HepG2 (cell line): ENCODE results near the gene DLG4. TPM values are rescaled to one million over a fixed set of nuclear protein-coding genes. Genes with fewer than 3 reads are reported as not detected.

Experiments
- ARID2 ChIP-seq: sonication (generic); formaldehyde crosslinking; IDR thresholded peaks from 2 replicates; pipeline ENCODE4 v1.8.1; 2022; ENCODE audit warnings: mild to moderate bottlenecking, missing genetic modification reagents, borderline replicate concordance
- ATF2 ChIP-seq: sonication (generic); formaldehyde crosslinking; IDR thresholded peaks from 2 replicates; pipeline ENCODE4 v1.4.0; 2020; ENCODE audit warnings: missing genetic modification reagents
- EED ChIP-seq: sonication (generic); formaldehyde crosslinking; IDR thresholded peaks from 2 replicates; pipeline ENCODE4 v1.5.0; 2020; ENCODE audit warnings: mild to moderate bottlenecking, missing genetic modification reagents
- HNRNPL ChIP-seq: fragments of 200-400 bp; formaldehyde crosslinking; IDR thresholded peaks from 2 replicates; pipeline ENCODE4 v1.6.1; 2017; ENCODE audit warnings: mild to moderate bottlenecking, low read depth, low read length
- KAT7 ChIP-seq: IDR thresholded peaks from 2 replicates; pipeline ENCODE4 v1.6.1; 2018; ENCODE audit warnings: borderline replicate concordance, missing compliant biosample characterization
- KDM2A ChIP-seq: sonication (generic); formaldehyde crosslinking; IDR thresholded peaks from 2 replicates; pipeline ENCODE4 v1.4.0; 2020; ENCODE audit warnings: low read depth, missing genetic modification reagents, borderline replicate concordance
- KDM5B ChIP-seq: sonication (generic); formaldehyde crosslinking; IDR thresholded peaks from 2 replicates; pipeline ENCODE4 v1.4.0; 2020; ENCODE audit warnings: missing genetic modification reagents, mild to moderate bottlenecking, borderline replicate concordance
- MYNN ChIP-seq: sonication (generic); formaldehyde crosslinking; IDR thresholded peaks from 2 replicates; pipeline ENCODE4 v1.4.0; 2020; ENCODE audit warnings: mild to moderate bottlenecking, low read depth, missing genetic modification reagents
- PTBP1 ChIP-seq: fragments of 200-400 bp; formaldehyde crosslinking; IDR thresholded peaks from 2 replicates; pipeline ENCODE4 v1.6.1; 2018; ENCODE audit warnings: low read length, low read depth; ENCODE audit not compliant: poor library complexity, severe bottlenecking
- SAP130 ChIP-seq: IDR thresholded peaks from 2 replicates; pipeline ENCODE4 v1.6.1; 2016; ENCODE audit warnings: low read depth
- TMF1 ChIP-seq: sonication (generic); formaldehyde crosslinking; IDR thresholded peaks from 2 replicates; pipeline ENCODE4 v1.8.1; 2022; ENCODE audit warnings: low read depth, missing genetic modification reagents
- YEATS4 ChIP-seq: sonication (generic); formaldehyde crosslinking; IDR thresholded peaks from 2 replicates; pipeline ENCODE4 v1.4.0; 2020; ENCODE audit warnings: missing genetic modification reagents, borderline replicate concordance
- ZBTB20 ChIP-seq: sonication (generic); formaldehyde crosslinking; IDR thresholded peaks from 2 replicates; pipeline ENCODE4 v1.8.1; 2023; ENCODE audit warnings: missing genetic modification reagents, low read depth, mild to moderate bottlenecking, borderline replicate concordance
- ZNF446 ChIP-seq: sonication (generic); formaldehyde crosslinking; IDR thresholded peaks from 2 replicates; pipeline ENCODE4 v1.5.0; 2020; ENCODE audit warnings: mild to moderate bottlenecking, missing genetic modification reagents
- ZNF468 ChIP-seq: sonication (generic); formaldehyde crosslinking; IDR thresholded peaks from 2 replicates; pipeline ENCODE4 v1.8.0; 2022; ENCODE audit warnings: mild to moderate bottlenecking, moderate library complexity, missing genetic modification reagents
- ZNF678 ChIP-seq: sonication (generic); formaldehyde crosslinking; IDR thresholded peaks from 2 replicates; pipeline ENCODE4 v1.4.0; 2020; ENCODE audit warnings: mild to moderate bottlenecking, missing genetic modification reagents
- ZNF720 ChIP-seq: sonication (generic); formaldehyde crosslinking; IDR thresholded peaks from 2 replicates; pipeline ENCODE4 v1.4.0; 2020; ENCODE audit warnings: missing genetic modification reagents
- polyA plus RNA-seq, 8 experiments: library from polyadenylated mRNA; depleted of rRNA in 3 of 8; stranded (reverse) in 7 of 8; unstranded in 1 of 8; fragments of >200 nt; fragmentation: Illumina TruSeq in 4 of 8; extraction: Trizol in 4 of 8; gene quantifications; 2 replicates each; pipeline versions ENCODE4 v1.2.1 to v1.2.3, GENCODE V29; 2011 to 2016; ENCODE audit warnings: low read depth in 4 of 8, missing spikeins in 1 of 8, mixed read lengths in 1 of 8; ENCODE audit not compliant: insufficient read depth in 1 of 8
- total RNA-seq, 5 experiments: library from RNA; depleted of rRNA; stranded (reverse); fragments of >200 nt; fragmentation: Illumina TruSeq; extraction: Trizol; gene quantifications; 2 replicates each; pipeline ENCODE4 v1.2.3, GENCODE V29; 2016; ENCODE audit warnings: low read depth in 1 of 5
- TF ChIP-seq, protein P1 (sequence below), 2 experiments: sonication (generic) in 1 of 2; formaldehyde crosslinking in 1 of 2; IDR thresholded peaks; 2 replicates each; pipeline versions ENCODE4 v1.4.0 to v1.6.1; 2018 to 2020; ENCODE audit warnings: missing genetic modification reagents in 2 of 2, borderline replicate concordance in 1 of 2, low read depth in 1 of 2, mild to moderate bottlenecking in 1 of 2, missing biosample characterization in 1 of 2
- TF ChIP-seq, protein P2 (sequence below): sonication (generic); formaldehyde crosslinking; IDR thresholded peaks from 2 replicates; pipeline ENCODE4 v1.8.0; 2022; ENCODE audit warnings: missing genetic modification reagents, mild to moderate bottlenecking, inconsistent platforms, borderline replicate concordance
- TF ChIP-seq, protein P3 (sequence below): sonication (generic); formaldehyde crosslinking; IDR thresholded peaks from 2 replicates; pipeline ENCODE4 v1.8.1; 2023; ENCODE audit warnings: missing genetic modification reagents, inconsistent platforms, borderline replicate concordance

DLG4 gene
- total and polyA plus RNA-seq, 2 of the 13 experiments (the other 11 are each of a cell fraction or from before 2014, with no cell fraction given) = 0.71 to 4.3 TPM

- TF ChIP-seq ATF2 (CRISPR knock-in tag) (peak; percentile 37; the same call in 1 of the 2 replicates), HNRNPL (0 out of 2 replicates have a peak, but pooled peaks have one; percentile 63), MYNN (CRISPR knock-in tag) (no peak), ZNF468 (CRISPR knock-in tag) (no peak; the same call in 1 of the 2 replicates), EED (CRISPR knock-in tag) (peak; percentile 58), SAP130 (CRISPR knock-in tag) (peak; percentile 98), ZNF678 (CRISPR knock-in tag) (0 out of 2 replicates have a peak, but pooled peaks have one; percentile 17), YEATS4 (CRISPR knock-in tag) (peak; percentile 94), ARID2 (CRISPR knock-in tag) (peak; percentile 72; the same call in 1 of the 2 replicates), PTBP1 (no peak), KAT7 (CRISPR knock-in tag) (peak; percentile 79; the same call in 1 of the 2 replicates), ZNF720 (CRISPR knock-in tag) (peak; percentile 77; the same call in 1 of the 2 replicates), ZNF446 (CRISPR knock-in tag) (peak; percentile 94; the same call in 1 of the 2 replicates), KDM5B (peak; percentile 63; the same call in 1 of the 2 replicates), KDM2A (CRISPR knock-in tag) (peak; percentile 100), ZBTB20 (CRISPR knock-in tag) (no peak), TMF1 (CRISPR knock-in tag) (peak; percentile 42; the same call in 1 of the 2 replicates)
- TF ChIP-seq, protein P1, sequence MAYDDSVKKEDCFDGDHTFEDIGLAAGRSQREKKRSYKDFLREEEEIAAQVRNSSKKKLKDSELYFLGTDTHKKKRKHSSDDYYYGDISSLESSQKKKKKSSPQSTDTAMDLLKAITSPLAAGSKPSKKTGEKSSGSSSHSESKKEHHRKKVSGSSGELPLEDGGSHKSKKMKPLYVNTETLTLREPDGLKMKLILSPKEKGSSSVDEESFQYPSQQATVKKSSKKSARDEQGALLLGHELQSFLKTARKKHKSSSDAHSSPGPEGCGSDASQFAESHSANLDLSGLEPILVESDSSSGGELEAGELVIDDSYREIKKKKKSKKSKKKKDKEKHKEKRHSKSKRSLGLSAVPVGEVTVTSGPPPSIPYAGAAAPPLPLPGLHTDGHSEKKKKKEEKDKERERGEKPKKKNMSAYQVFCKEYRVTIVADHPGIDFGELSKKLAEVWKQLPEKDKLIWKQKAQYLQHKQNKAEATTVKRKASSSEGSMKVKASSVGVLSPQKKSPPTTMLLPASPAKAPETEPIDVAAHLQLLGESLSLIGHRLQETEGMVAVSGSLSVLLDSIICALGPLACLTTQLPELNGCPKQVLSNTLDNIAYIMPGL (CRISPR knock-in tag; IDR thresholded peaks at IDR 0.05; ENCODE audit: borderline replicate concordance in 1 of 2, low read depth in 1 of 2) = peak; percentile 67 to 80; a peak in 2 of 4 replicates
- TF ChIP-seq, protein P2, sequence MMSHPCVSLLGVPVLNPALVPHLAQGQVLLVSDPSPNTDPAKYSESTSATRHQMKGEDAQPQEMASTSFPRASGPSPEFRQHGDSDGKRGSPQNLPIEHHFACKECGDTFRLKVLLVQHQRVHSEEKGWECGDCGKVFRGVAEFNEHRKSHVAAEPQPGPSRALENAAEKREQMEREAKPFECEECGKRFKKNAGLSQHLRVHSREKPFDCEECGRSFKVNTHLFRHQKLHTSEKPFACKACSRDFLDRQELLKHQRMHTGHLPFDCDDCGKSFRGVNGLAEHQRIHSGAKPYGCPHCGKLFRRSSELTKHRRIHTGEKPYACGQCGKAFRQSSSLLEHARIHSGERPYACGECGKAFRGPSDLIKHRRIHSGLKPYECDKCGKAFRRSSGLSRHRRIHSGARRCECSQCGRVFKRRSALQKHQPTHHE (CRISPR knock-in tag) = 0 out of 2 replicates have a peak, but pooled peaks have one; percentile 52
- TF ChIP-seq, protein P3, sequence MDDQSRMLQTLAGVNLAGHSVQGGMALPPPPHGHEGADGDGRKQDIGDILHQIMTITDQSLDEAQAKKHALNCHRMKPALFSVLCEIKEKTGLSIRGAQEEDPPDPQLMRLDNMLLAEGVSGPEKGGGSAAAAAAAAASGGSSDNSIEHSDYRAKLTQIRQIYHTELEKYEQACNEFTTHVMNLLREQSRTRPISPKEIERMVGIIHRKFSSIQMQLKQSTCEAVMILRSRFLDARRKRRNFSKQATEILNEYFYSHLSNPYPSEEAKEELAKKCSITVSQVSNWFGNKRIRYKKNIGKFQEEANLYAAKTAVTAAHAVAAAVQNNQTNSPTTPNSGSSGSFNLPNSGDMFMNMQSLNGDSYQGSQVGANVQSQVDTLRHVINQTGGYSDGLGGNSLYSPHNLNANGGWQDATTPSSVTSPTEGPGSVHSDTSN (CRISPR knock-in tag) = peak; percentile 72; the same call in 1 of the 2 replicates
These were observed 14.7 kb upstream of the DLG4 start, which contains the start of gene DVL2 (continued) for GRCh38 chr17:7234083-7234951.
